ENCODE measurements around the gene ZNF211. TPM values are rescaled to one million over a fixed set of nuclear protein-coding genes. Genes with fewer than 3 reads are reported as not detected.

The ZNF211 gene
- polyA plus RNA-seq, 5 donors: 31.0 to 45.4 (median 42.8) TPM

DNA sequence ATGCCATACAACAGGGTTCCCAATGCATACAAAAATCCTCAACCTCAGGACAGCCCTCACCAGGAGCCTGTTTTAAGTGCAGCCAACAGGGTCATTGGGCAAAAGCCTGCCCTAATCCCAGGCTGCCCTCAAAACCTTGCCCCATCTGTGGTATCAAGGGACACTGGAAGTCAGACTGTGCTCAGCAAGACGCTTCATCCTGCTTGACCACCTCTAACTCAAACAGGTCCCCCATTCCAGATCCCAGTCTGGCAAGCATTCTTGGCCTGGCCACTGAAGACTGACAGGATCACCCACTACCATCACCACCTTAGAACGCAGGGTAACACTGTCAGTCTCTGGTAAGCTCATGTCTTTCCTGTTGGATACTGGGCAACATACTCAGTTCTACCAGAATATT lies 20.7 kb downstream of the ZNF211 start:
- DNase-seq: no peak

DNA sequence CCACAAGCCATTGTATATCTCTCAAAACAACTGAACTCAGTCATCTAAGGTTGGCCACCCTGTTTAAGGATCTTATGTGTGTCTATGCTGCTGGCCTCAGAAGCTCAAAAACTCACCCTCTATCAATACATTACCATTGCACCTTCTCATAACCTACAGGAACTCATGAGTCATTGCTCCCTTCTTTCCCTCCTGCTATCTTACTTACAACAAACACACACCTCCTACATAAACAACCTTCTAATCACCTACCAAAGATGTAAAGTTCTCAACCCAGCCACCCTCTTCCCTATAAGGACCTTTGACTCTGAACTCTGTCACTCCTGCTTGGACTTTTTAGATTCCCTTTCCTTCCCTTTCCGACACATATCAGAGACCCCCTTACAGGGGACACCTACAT lies 22.5 kb downstream of the ZNF211 start:
- no peak for DNase-seq

DNA sequence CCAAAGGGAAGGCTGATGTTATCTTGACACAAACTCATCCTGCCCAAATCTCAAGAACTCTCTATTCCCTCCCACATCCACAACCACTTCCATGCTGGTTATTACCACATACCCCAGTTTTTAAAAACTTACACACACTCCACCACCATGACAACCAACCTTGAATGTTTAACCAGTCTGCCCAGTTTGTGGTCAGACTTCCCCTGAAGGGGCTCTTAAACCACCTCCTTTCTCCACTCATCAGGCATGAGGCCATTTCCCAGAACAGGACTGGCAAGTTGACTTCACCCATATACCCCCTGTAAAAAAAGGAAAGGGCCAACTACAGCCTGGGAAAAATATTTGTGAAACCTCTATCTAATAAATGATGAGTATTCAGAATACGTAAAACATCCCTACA lies 23.4 kb downstream of the ZNF211 start:
- DNase-seq: no peak

DNA sequence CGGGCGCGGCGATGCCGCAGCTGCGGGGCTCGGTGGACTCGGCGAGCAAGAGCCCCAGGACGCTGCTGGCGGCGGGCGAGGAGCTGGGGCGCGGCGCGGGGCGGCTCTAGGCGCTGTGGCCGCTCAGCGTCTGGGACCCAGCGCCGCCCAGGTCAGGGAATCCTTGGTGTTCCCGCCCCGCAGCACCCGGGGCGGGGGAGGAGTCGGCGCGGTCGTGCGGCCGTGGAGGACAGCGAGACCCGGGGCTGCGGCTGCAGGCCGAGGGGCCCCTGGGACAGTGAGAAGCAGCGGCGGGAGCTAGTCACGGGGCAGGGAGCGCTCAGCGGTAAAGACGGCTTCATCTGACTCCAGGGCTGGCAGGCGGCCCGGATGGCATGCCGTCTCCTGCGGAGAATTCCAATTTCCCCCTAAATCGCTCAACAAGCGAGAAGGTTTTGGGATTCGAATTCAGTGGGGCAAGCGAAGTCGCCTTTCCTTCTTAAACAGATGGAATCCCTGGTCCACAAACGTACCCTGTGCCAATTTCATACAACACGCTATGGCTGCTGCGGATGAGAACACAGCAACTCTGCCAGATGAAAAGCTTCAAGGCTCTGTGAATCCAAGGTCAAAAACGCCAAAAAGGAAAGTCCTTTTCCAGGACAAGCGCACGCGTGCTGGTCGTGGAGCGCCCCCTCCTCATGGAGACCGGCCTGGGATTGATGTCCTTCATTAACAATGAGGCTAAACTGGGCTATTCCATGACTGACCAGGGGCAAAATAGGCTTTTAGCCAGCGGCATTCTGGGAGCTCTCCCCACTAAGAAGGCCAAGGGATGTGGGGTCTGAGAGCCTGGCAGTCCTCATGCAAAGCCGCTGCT lies 31.5 kb downstream of the ZNF211 start:
- DNase-seq: peak; percentile 73 to 75

DNA sequence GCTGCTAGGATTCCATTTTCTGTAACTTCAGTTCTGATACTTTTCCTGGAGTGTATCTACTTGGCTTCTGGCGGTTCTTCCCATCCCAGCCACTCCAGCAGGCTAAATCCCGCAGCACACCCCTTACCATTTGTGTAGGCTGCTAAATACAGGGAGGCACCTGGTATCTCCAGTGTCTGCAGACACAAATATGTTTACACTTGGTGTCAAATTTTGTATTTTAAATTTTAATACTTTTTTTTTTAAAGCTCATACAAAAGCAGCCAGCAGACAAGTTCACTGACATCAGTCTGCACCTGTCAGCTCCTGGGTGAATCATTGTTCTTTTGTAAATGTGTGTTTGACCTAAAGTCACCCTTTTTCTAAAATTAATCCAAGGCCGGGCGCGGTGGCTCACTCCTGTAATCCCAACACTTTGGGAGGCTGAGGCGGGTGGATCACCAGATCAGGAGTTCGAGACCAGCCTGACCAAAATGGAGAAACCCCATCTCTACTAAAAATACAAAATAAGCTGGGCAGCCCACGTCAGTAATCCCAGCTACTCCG lies 32.4 kb downstream of the ZNF211 start:
- no peak for DNase-seq

DNA sequence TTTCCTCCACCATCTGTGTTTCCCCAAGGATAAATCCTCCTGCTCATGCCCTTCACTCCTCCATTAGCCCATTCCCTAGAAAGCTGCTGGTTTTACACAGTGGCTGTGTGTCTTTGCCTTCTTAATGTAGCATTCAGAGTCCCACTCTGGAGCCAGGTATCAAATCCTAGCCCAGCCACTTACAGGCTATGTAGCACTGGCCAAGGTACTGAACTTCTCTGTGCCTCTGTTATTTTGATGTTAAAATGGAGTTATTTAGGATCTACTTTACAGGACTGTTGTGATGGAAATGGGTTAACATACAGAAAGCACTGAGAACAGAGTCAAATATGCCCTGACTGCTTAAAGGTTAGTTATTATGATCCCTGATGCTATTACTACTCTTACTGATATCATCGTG lies 34.3 kb downstream of the ZNF211 start:
- DNase-seq: no peak

DNA sequence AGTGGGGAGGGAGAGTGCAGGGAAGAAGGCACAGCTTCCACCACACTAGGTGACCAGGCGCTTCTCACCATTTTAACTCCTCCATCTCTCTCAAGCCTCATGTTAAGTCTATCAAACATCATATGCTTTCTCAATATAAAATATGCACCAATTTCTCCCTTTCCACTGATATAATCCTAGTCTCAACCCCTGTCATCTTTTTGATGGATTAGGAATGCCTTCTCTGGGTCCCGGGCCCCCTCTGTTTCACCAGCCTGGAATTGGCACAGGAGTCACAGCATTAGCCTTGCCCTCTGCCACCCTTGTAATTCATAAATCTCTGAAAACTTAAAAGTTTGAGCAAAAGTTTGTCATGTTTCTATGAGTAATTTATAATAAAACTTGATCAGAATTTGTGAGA lies 35.7 kb downstream of the ZNF211 start, which contains the start of gene ZSCAN4:
Gene ZSCAN4, plus strand, starts transcription at position 301 of the 400 bp plus-strand sequence. CDS start 7,211 bp downstream, outside the sequence.
- DNase-seq: no peak

DNA sequence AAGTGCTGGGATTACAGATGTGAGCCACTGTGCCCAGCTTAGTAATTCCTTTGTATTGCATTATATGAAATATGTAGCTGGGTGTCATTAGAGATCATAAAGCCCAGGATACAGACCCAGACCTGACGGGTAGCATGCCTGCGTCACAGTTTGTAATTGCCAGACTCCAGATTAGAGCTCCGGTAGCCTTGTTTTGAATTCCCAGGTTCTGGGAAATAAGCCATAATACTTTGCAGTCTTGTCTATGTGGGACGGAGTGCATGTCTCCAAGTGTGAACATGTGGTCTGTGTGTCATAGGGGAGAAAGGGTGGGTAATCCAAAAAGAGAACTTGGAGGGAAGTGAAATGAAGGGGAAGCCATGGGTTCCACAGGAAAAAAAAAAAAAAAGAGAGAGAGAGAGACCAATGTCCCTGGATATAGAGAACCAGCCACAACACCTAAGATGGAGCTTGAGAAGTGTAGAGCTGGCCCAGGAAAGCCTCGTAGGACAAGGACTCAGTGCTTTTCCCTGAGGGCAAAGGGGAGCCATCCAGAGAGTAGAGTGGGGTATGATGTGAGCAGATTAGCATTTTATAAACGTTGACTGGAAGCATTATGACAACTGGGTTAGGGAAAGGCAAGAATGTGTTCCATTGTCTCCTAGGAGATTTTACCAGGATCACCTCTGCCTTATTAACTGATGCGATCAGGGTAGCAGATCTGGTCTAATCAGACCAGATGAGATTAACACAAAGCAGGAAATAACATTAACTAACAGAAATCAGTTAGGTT lies 38.3 kb downstream of the ZNF211 start:
- no peak for DNase-seq

DNA sequence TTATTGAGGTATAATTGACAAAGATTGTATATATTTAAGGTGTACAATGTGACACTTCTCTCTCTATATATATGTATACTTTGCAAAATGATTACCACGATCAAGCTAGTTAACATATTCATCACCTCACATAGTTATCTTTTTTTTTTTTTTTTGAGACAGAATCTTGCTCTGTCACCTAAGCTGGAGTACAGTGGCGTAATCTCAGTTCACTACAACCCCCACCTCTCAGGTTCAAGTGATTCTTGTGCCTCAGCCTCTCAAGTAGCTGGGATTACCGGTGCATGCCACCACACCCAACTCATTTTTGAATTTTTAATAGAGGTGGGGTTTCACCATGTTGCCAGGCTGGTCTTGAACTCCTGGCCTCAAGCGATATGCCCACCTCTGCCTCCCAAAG lies 39.5 kb downstream of the ZNF211 start:
- no peak for DNase-seq

DNA sequence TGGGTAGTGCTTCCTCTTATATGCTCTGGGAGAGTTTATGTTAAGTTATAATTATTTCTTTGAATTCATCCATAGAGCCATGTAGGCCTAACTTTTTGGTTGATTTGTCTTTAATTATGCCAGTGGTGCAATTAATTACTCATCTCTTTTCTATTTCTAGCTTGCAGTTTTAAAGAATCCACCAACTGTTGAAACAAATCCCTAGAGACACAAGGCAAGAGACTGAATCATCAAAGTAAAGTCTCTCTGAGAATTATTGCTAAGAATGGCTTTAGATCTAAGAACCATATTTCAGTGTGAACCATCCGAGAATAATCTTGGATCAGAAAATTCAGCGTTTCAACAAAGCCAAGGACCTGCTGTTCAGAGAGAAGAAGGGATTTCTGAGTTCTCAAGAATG lies 42.9 kb downstream of the ZNF211 start:
- DNase-seq: no peak

DNA sequence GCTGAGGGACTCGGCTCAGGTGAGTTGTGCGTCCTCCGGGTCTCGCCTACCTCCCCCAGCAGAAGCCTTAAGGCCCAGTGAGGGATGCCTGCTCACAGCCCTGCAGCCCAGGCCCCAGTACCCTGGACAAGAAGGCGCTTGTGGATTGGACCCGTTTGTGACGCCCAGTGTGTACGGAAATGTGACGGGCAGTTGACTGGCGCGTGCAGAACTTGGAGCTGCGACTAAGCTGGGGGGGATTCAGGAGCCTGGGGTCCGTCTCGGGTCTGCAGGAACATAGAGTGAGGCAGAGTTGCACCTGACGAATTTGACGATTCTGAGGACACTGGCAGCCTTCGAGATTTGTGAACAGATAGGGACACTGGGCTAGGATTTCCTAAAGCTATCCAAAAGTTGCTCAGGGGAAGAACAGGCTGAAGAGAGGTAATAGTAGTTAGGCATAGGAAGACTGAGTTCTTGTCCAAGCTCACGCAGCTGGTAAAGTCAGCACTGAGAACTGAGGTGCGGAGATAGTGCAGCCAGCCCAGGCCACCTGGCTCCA lies 49.3 kb downstream of the ZNF211 start:
- DNase-seq: no peak

DNA sequence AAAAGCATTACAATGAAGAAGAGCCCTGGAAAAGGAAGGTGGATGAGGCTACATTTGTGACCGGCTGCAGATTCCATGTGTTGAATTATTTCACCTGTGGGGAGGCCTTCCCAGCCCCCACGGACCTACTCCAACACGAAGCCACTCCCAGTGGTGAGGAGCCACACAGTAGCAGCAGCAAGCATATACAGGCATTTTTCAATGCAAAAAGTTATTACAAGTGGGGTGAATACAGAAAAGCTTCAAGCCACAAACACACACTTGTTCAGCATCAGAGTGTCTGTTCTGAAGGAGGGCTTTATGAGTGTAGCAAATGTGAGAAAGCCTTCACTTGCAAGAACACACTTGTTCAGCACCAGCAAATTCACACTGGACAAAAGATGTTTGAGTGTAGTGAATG lies 53.8 kb downstream of the ZNF211 start:
- no peak for DNase-seq

DNA sequence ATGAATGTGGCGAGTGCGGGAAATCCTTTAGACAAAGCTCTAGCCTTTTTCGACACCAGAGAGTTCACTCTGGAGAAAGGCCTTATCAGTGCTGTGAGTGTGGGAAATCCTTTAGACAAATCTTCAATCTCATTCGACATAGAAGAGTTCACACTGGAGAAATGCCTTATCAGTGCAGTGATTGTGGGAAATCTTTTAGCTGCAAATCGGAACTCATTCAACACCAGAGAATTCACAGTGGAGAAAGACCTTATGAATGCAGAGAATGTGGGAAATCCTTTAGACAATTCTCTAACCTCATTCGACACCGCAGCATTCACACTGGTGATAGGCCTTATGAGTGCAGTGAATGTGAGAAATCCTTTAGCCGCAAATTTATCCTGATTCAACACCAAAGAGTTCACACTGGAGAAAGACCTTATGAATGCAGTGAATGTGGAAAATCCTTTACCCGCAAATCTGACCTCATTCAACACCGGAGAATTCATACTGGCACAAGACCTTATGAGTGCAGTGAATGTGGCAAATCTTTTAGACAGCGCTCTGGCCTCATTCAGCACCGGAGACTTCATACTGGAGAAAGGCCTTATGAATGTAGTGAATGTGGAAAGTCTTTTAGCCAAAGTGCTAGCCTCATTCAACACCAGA lies 54.5 kb downstream of the ZNF211 start:
- DNase-seq: no peak

DNA sequence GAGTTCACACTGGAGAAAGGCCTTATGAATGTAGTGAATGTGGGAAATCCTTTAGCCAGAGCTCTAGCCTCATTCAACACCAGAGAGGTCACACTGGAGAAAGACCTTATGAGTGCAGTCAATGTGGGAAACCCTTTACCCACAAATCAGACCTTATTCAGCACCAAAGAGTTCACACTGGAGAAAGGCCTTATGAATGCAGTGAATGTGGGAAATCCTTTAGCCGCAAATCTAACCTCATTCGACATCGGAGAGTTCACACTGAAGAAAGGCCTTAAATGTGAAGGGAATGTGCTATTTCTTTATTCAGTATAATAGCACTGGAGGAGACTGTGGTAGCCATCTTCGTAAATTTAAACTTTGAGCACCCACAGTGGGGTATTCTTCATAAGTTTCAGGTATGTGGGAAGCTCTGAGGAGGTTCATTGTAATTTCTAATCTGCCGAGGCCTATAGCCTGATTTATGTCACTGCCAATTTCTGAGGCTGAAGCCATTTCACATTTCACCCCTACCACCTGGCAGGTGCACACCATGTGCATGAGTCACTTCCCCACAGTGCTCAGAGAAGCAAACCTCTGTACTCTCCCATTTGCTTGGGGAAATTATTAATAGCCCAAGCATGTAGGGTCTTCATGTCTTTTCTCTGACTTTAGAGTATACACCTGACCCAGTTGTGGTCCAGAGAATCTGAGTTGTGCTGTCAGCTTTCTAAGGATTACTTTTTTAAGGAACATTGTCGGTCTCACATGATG lies 55.2 kb downstream of the ZNF211 start:
- no peak for DNase-seq

DNA sequence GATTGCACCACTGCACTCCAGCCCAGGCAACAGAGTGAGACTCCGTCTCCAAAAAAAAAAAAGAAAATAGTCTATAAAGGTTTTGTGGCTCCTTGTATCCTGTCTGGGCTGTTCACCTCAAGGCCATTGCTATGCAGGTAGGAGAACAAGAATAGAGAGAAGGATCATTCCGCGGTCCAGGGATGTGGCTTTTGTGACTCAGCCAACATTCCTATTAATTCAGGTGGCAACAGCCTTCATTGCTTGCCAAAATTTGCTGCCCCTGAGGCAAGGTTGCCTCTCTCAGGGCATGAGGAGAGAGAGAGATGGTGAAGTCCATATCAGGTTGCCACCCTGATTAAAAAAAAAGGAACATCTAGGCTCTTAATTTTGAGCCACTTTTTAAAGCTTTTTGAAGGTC lies 56.8 kb downstream of the ZNF211 start:
- DNase-seq: no peak

Other genes starting within 250 kb of the ZNF211 start
- 10 to 100 TPM; 25.4 to 49.6 (median 37.1) TPM for gene ZNF548, start 243.3 kb upstream of the ZNF211 start, polyA plus RNA-seq (ENCODE audit: insufficient read depth in 1 of 5, insufficient read length in 5 of 5, low replicate concordance in 1 of 5)
- 10 to 100 TPM in 4 of 5 donors, 1 to 10 TPM in 1; 9.1 to 17.1 (median 15.8) TPM for gene ZNF17, start 222.0 kb upstream of the ZNF211 start, polyA plus RNA-seq (ENCODE audit: insufficient read depth in 1 of 5, insufficient read length in 5 of 5, low replicate concordance in 1 of 5)
- 10 to 100 TPM in 4 of 5 donors, 1 to 10 TPM in 1; 8.7 to 13.1 (median 11.9) TPM for gene ZNF749, start 197.8 kb upstream of the ZNF211 start, polyA plus RNA-seq (ENCODE audit: insufficient read depth in 1 of 5, insufficient read length in 5 of 5, low replicate concordance in 1 of 5)
- gene VN1R1, start 176.0 kb upstream of the ZNF211 start, polyA plus RNA-seq (ENCODE audit: insufficient read depth in 1 of 5, insufficient read length in 5 of 5, low replicate concordance in 1 of 5): 1 to 10 TPM; 2.3 to 5.4 (median 4.5) TPM
- gene ZNF772, start 155.6 kb upstream of the ZNF211 start, polyA plus RNA-seq (ENCODE audit: insufficient read depth in 1 of 5, insufficient read length in 5 of 5, low replicate concordance in 1 of 5): 10 to 100 TPM in 4 of 5 donors, 1 to 10 TPM in 1; 8.4 to 22.1 (median 19.2) TPM
- 10 to 100 TPM; 19.5 to 32.5 (median 22.7) TPM for gene ZNF419, start 145.4 kb upstream of the ZNF211 start, polyA plus RNA-seq (ENCODE audit: insufficient read depth in 1 of 5, insufficient read length in 5 of 5, low replicate concordance in 1 of 5)
- 10 to 100 TPM; 12.1 to 17.5 (median 16.5) TPM for gene ZNF773, start 133.2 kb upstream of the ZNF211 start, polyA plus RNA-seq (ENCODE audit: insufficient read depth in 1 of 5, insufficient read length in 5 of 5, low replicate concordance in 1 of 5)
- gene ZNF549, start 105.8 kb upstream of the ZNF211 start, polyA plus RNA-seq (ENCODE audit: insufficient read depth in 1 of 5, insufficient read length in 5 of 5, low replicate concordance in 1 of 5): 10 to 100 TPM; 15.0 to 21.2 (median 20.1) TPM
- 10 to 100 TPM; 16.2 to 31.2 (median 23.6) TPM for gene ZNF550, start 73.3 kb upstream of the ZNF211 start, polyA plus RNA-seq (ENCODE audit: insufficient read depth in 1 of 5, insufficient read length in 5 of 5, low replicate concordance in 1 of 5)
- gene ZNF416, start 54.3 kb upstream of the ZNF211 start, polyA plus RNA-seq (ENCODE audit: insufficient read depth in 1 of 5, insufficient read length in 5 of 5, low replicate concordance in 1 of 5): 1 to 10 TPM; 6.6 to 9.3 (median 8.2) TPM
- gene ZIK1, start 49.0 kb upstream of the ZNF211 start, polyA plus RNA-seq (ENCODE audit: insufficient read depth in 1 of 5, insufficient read length in 5 of 5, low replicate concordance in 1 of 5): 10 to 100 TPM; 11.4 to 23.8 (median 17.6) TPM
- gene ZNF530, start 33.3 kb upstream of the ZNF211 start, polyA plus RNA-seq (ENCODE audit: insufficient read depth in 1 of 5, insufficient read length in 5 of 5, low replicate concordance in 1 of 5): 1 to 10 TPM; 4.8 to 7.7 (median 6.0) TPM
- 10 to 100 TPM; 21.3 to 28.9 (median 26.7) TPM for gene ZNF134, start 18.9 kb upstream of the ZNF211 start, polyA plus RNA-seq (ENCODE audit: insufficient read depth in 1 of 5, insufficient read length in 5 of 5, low replicate concordance in 1 of 5)
- gene ZSCAN4, start 35.8 kb downstream of the ZNF211 start, polyA plus RNA-seq (ENCODE audit: insufficient read depth in 1 of 5, insufficient read length in 5 of 5, low replicate concordance in 1 of 5): under 1 TPM; 0.13 to 0.18 (median 0.15) TPM
- gene ZNF551, start 48.8 kb downstream of the ZNF211 start, polyA plus RNA-seq (ENCODE audit: insufficient read depth in 1 of 5, insufficient read length in 5 of 5, low replicate concordance in 1 of 5): 10 to 100 TPM; 12.9 to 22.0 (median 18.7) TPM
- gene ZNF154, start 76.0 kb downstream of the ZNF211 start, polyA plus RNA-seq (ENCODE audit: insufficient read depth in 1 of 5, insufficient read length in 5 of 5, low replicate concordance in 1 of 5): 10 to 100 TPM; 27.8 to 50.7 (median 41.1) TPM
- 10 to 100 TPM; 17.5 to 25.8 (median 25.1) TPM for gene ZNF671, start 94.5 kb downstream of the ZNF211 start, polyA plus RNA-seq (ENCODE audit: insufficient read depth in 1 of 5, insufficient read length in 5 of 5, low replicate concordance in 1 of 5)
- gene ZNF776, start 113.6 kb downstream of the ZNF211 start, polyA plus RNA-seq (ENCODE audit: insufficient read depth in 1 of 5, insufficient read length in 5 of 5, low replicate concordance in 1 of 5): 10 to 100 TPM; 25.0 to 44.2 (median 40.5) TPM
- 10 to 100 TPM; 21.5 to 33.9 (median 29.1) TPM for gene ZNF586, start 136.5 kb downstream of the ZNF211 start, polyA plus RNA-seq (ENCODE audit: insufficient read depth in 1 of 5, insufficient read length in 5 of 5, low replicate concordance in 1 of 5)
- 10 to 100 TPM; 12.4 to 18.1 (median 16.4) TPM for gene ZNF552, start 181.7 kb downstream of the ZNF211 start, polyA plus RNA-seq (ENCODE audit: insufficient read depth in 1 of 5, insufficient read length in 5 of 5, low replicate concordance in 1 of 5)
- gene ZNF587B, start 197.1 kb downstream of the ZNF211 start, polyA plus RNA-seq (ENCODE audit: insufficient read depth in 1 of 5, insufficient read length in 5 of 5, low replicate concordance in 1 of 5): 10 to 100 TPM in 4 of 5 donors, 1 to 10 TPM in 1; 9.5 to 17.0 (median 13.7) TPM
- gene ZNF587, start 216.7 kb downstream of the ZNF211 start, polyA plus RNA-seq (ENCODE audit: insufficient read depth in 1 of 5, insufficient read length in 5 of 5, low replicate concordance in 1 of 5): 10 to 100 TPM; 23.3 to 39.1 (median 34.8) TPM

Data from right lung (tissue), 5 donors.